Activated T-helper 1 cell treated with anti-CD3 and anti-CD28 coated beads, Interleukin-12 subunit alpha, Interleukin-12 subunit beta, Interleukin-2, Interleukin-4 antibody, amounts not matched to agents 30 ng/mL and 10 ng/mL and 1 ng/mL, durations not matched to agents 14 hours and 24 hours and 36 hours (primary cell): ENCODE data around the gene LYSMD4. TPM values are rescaled to one million over a fixed set of nuclear protein-coding genes. Genes with fewer than 3 reads are reported as not detected.

ENCODE experiments used
- DNase-seq: peaks from one replicate; pipeline ENCODE4 v3.0.0; 2021; ENCODE audit warnings: low spot score
- H3K27ac Mint-ChIP-seq: one replicate; pipeline ENCODE4 v1.8.0; 2021; ENCODE audit warnings: mild to moderate bottlenecking, mixed read lengths
- H3K27me3 Mint-ChIP-seq: one replicate; pipeline ENCODE4 v1.8.0; 2022; ENCODE audit warnings: mild to moderate bottlenecking, moderate library complexity, mixed read lengths; ENCODE audit not compliant: insufficient read depth
- H3K36me3 Mint-ChIP-seq: one replicate; pipeline ENCODE4 v1.8.0; 2021; ENCODE audit warnings: low read depth, mixed read lengths
- H3K4me1 Mint-ChIP-seq: one replicate; pipeline ENCODE4 v1.8.0; 2021; ENCODE audit warnings: low read depth, mixed read lengths
- H3K4me3 Mint-ChIP-seq: one replicate; pipeline ENCODE4 v1.8.0; 2021; ENCODE audit warnings: mild to moderate bottlenecking, moderate library complexity, mixed read lengths
- H3K9me3 Mint-ChIP-seq: one replicate; pipeline ENCODE4 v1.8.0; 2021; ENCODE audit warnings: mixed read lengths
- intact Hi-C: fragments of 100-400 bp; cut with micrococcal nuclease; formaldehyde crosslinking; loops from one replicate; pipeline ENCODE4 v1.15.1; 2024
- total RNA-seq: library from RNA; stranded (reverse); gene quantifications from 2 replicates; pipeline ENCODE4 v1.2.3, GENCODE V29; 2022

LYSMD4 gene
- total RNA-seq, 1 donor from 2014 or later = 10.3 TPM

- H3K4me1 Mint-ChIP-seq = peaks cover 17% of the 10 kb centered on the region
- H3K27me3 Mint-ChIP-seq = no peaks in the 10 kb centered on the region
- peaks cover 19% of the 10 kb centered on the region for H3K36me3 Mint-ChIP-seq
- DNase-seq = no peak
- H3K4me3 Mint-ChIP-seq = no peak overlapping the region
- H3K27ac Mint-ChIP-seq = no peak overlapping the region
- no peaks in the 10 kb centered on the region for H3K9me3 Mint-ChIP-seq
- intact Hi-C loops = no loop called here
These were observed 5.5 kb downstream of the LYSMD4 start for GRCh38 chr15:99727733-99728132.

- Mint-ChIP-seq H3K27me3 (no peaks in the 10 kb centered on the region), H3K4me1 (peaks cover 15% of the 10 kb centered on the region), H3K4me3 (no peak overlapping the region), H3K9me3 (no peaks in the 10 kb centered on the region), H3K27ac (no peak overlapping the region), H3K36me3 (peaks cover 19% of the 10 kb centered on the region)
- DNase-seq = no peak
- intact Hi-C loops = no loop called here
These were observed 5.9 kb downstream of the LYSMD4 start for GRCh38 chr15:99727330-99727729.

GRCh38 chr15:99726333-99726732 is 6.9 kb downstream of the LYSMD4 start:
- intact Hi-C loops = no loop called here
- H3K4me3 Mint-ChIP-seq = no peak overlapping the region
- H3K27ac Mint-ChIP-seq = no peak overlapping the region
- DNase-seq = no peak
- H3K36me3 Mint-ChIP-seq = peaks cover 17% of the 10 kb centered on the region
- H3K4me1 Mint-ChIP-seq = peaks cover 12% of the 10 kb centered on the region
- no peaks in the 10 kb centered on the region for H3K27me3 Mint-ChIP-seq
- H3K9me3 Mint-ChIP-seq = no peaks in the 10 kb centered on the region

GRCh38 chr15:99722406-99722805 is 10.8 kb downstream of the LYSMD4 start:
- Mint-ChIP-seq H3K27me3 (no peaks in the 10 kb centered on the region), H3K4me1 (peaks cover 33% of the 10 kb centered on the region), H3K36me3 (peaks cover 9% of the 10 kb centered on the region), H3K9me3 (no peaks in the 10 kb centered on the region), H3K4me3 (no peak overlapping the region), H3K27ac (no peak overlapping the region)
- intact Hi-C loops = no loop called here
- no peak for DNase-seq

- H3K4me1 Mint-ChIP-seq = peaks cover 33% of the 10 kb centered on the region
- H3K27me3 Mint-ChIP-seq = no peaks in the 10 kb centered on the region
- no peak for DNase-seq
- no peak overlapping the region for H3K4me3 Mint-ChIP-seq
- peaks cover 7% of the 10 kb centered on the region for H3K36me3 Mint-ChIP-seq
- no peaks in the 10 kb centered on the region for H3K9me3 Mint-ChIP-seq
- intact Hi-C loops = no loop called here
- no peak overlapping the region for H3K27ac Mint-ChIP-seq
These were observed 11.3 kb downstream of the LYSMD4 start for GRCh38 chr15:99721896-99722295.

- intact Hi-C loops = no loop called here
- no peaks in the 10 kb centered on the region for H3K9me3 Mint-ChIP-seq
- H3K4me1 Mint-ChIP-seq = peaks cover 33% of the 10 kb centered on the region
- no peaks in the 10 kb centered on the region for H3K27me3 Mint-ChIP-seq
- H3K27ac Mint-ChIP-seq = peak overlapping the region; percentile 91
- peak overlapping the region; percentile 61 for H3K4me3 Mint-ChIP-seq
- no peak for DNase-seq
- peaks cover 7% of the 10 kb centered on the region for H3K36me3 Mint-ChIP-seq
These were observed 12.0 kb downstream of the LYSMD4 start for GRCh38 chr15:99721104-99721778.

- no peaks in the 10 kb centered on the region for H3K9me3 Mint-ChIP-seq
- peak overlapping the region; percentile 91 for H3K27ac Mint-ChIP-seq
- H3K4me1 Mint-ChIP-seq = peaks cover 33% of the 10 kb centered on the region
- peaks cover 7% of the 10 kb centered on the region for H3K36me3 Mint-ChIP-seq
- intact Hi-C loops = loop anchor here (1.0 kb wide), 1 partner anchor 13 kb away; the partner anchor contains the start of gene LYSMD4
- peak overlapping the region; percentile 61 for H3K4me3 Mint-ChIP-seq
- no peak for DNase-seq
- H3K27me3 Mint-ChIP-seq = no peaks in the 10 kb centered on the region
These were observed 12.7 kb downstream of the LYSMD4 start for GRCh38 chr15:99720533-99720932.

- no peaks in the 10 kb centered on the region for H3K27me3 Mint-ChIP-seq
- peaks cover 33% of the 10 kb centered on the region for H3K4me1 Mint-ChIP-seq
- intact Hi-C loops = loop anchor here (1.0 kb wide), 1 partner anchor 12 kb away; no protein-coding TSS in a partner anchor
- H3K36me3 Mint-ChIP-seq = peaks cover 9% of the 10 kb centered on the region
- DNase-seq = no peak
- no peak overlapping the region for H3K27ac Mint-ChIP-seq
- H3K4me3 Mint-ChIP-seq = no peak overlapping the region
- H3K9me3 Mint-ChIP-seq = no peaks in the 10 kb centered on the region
These were observed 14.1 kb downstream of the LYSMD4 start for GRCh38 chr15:99719096-99719541.

- H3K27ac Mint-ChIP-seq = no peak overlapping the region
- peaks cover 9% of the 10 kb centered on the region for H3K36me3 Mint-ChIP-seq
- DNase-seq = no peak
- no peak overlapping the region for H3K4me3 Mint-ChIP-seq
- H3K9me3 Mint-ChIP-seq = no peaks in the 10 kb centered on the region
- intact Hi-C loops = no loop called here
- H3K27me3 Mint-ChIP-seq = no peaks in the 10 kb centered on the region
- H3K4me1 Mint-ChIP-seq = peaks cover 33% of the 10 kb centered on the region
These were observed 14.8 kb downstream of the LYSMD4 start for GRCh38 chr15:99718421-99718820.

GRCh38 chr15:99717161-99718009 is 15.9 kb downstream of the LYSMD4 start:
- Mint-ChIP-seq H3K27me3 (no peaks in the 10 kb centered on the region), H3K4me1 (peaks cover 36% of the 10 kb centered on the region), H3K27ac (no peak overlapping the region)

GRCh38 chr15:99716540-99717095 is 16.6 kb downstream of the LYSMD4 start:
- H3K27ac Mint-ChIP-seq = no peak overlapping the region
- no peak for DNase-seq

More at GRCh38 chr15:99717161-99718009, 15.9 kb downstream of the LYSMD4 start:
- no peaks in the 10 kb centered on the region for H3K9me3 Mint-ChIP-seq
- intact Hi-C loops = no loop called here
- DNase-seq = no peak
- peaks cover 15% of the 10 kb centered on the region for H3K36me3 Mint-ChIP-seq
- no peak overlapping the region for H3K4me3 Mint-ChIP-seq

GRCh38 chr15:99712415-99712814 is 20.8 kb downstream of the LYSMD4 start:
- H3K27me3 Mint-ChIP-seq = no peaks in the 10 kb centered on the region
- no peak overlapping the region for H3K27ac Mint-ChIP-seq
- DNase-seq = no peak
- H3K9me3 Mint-ChIP-seq = no peaks in the 10 kb centered on the region
- peaks cover 22% of the 10 kb centered on the region for H3K36me3 Mint-ChIP-seq
- intact Hi-C loops = no loop called here
- no peak overlapping the region for H3K4me3 Mint-ChIP-seq
- peaks cover 25% of the 10 kb centered on the region for H3K4me1 Mint-ChIP-seq

More at GRCh38 chr15:99716540-99717095, 16.6 kb downstream of the LYSMD4 start:
- no peak overlapping the region for H3K4me3 Mint-ChIP-seq
- H3K9me3 Mint-ChIP-seq = no peaks in the 10 kb centered on the region
- H3K27me3 Mint-ChIP-seq = no peaks in the 10 kb centered on the region
- intact Hi-C loops = no loop called here
- H3K36me3 Mint-ChIP-seq = peaks cover 17% of the 10 kb centered on the region
- H3K4me1 Mint-ChIP-seq = peaks cover 37% of the 10 kb centered on the region

- peaks cover 22% of the 10 kb centered on the region for H3K36me3 Mint-ChIP-seq
- intact Hi-C loops = no loop called here
These were observed 21.6 kb downstream of the LYSMD4 start for GRCh38 chr15:99711625-99712024.

More at GRCh38 chr15:99711625-99712024, 21.6 kb downstream of the LYSMD4 start:
- DNase-seq = no peak
- Mint-ChIP-seq H3K27me3 (no peaks in the 10 kb centered on the region), H3K9me3 (no peaks in the 10 kb centered on the region), H3K4me1 (peaks cover 33% of the 10 kb centered on the region), H3K27ac (no peak overlapping the region), H3K4me3 (no peak overlapping the region)
